HFFc6 (cell line): Measurements from ENCODE around the gene AGAP3. TPM values are rescaled to one million over a fixed set of nuclear protein-coding genes. Genes with fewer than 3 reads are reported as not detected.

Experiments used
- DNase-seq: peaks from one replicate; pipeline ENCODE4 v3.0.0-alpha.2; 2018
- H3K27ac Mint-ChIP-seq: 2 replicates; pipeline ENCODE4 v1.8.0; 2020; ENCODE audit warnings: mild to moderate bottlenecking, mixed read lengths
- H3K27me3 Mint-ChIP-seq: 2 replicates; pipeline ENCODE4 v1.8.0; 2021; ENCODE audit warnings: mild to moderate bottlenecking, moderate library complexity, mixed read lengths; ENCODE audit not compliant: insufficient read depth
- H3K36me3 Mint-ChIP-seq: 2 replicates; pipeline ENCODE4 v1.8.0; 2021; ENCODE audit warnings: low read depth, mixed read lengths
- H3K4me1 Mint-ChIP-seq: 2 replicates; pipeline ENCODE4 v1.8.0; 2020; ENCODE audit warnings: low read depth, mixed read lengths
- H3K4me3 Mint-ChIP-seq: 2 replicates; pipeline ENCODE4 v1.8.0; 2020; ENCODE audit warnings: mild to moderate bottlenecking, moderate library complexity, mixed read lengths
- H3K9me3 Mint-ChIP-seq: 2 replicates; pipeline ENCODE4 v1.8.0; 2020; ENCODE audit warnings: mild to moderate bottlenecking, mixed read lengths
- total RNA-seq, 6 experiments: library from RNA; stranded (reverse); fragmentation: NEBNext Ultra II Directional; extraction: Animal tissue kit (Norgen Biotek cat#: 25700); gene quantifications; 2 replicates in 1 of 6; 3 replicates in 5 of 6; pipeline ENCODE4 v1.2.3, GENCODE V29; 2021
- TF ChIP-seq, protein P1 (sequence below): fragments of 200-600 bp; sonication (generic); IDR thresholded peaks from 2 replicates; pipeline ENCODE4 v1.5.0; 2021; ENCODE audit warnings: antibody characterized with exemption, mild to moderate bottlenecking

The AGAP3 gene
- total RNA-seq, 6 experiments from 2014 or later, result 73.3 to 104 (median 82.2) TPM

GRCh38 chr7:151138153-151138851 is 52.0 kb downstream of the AGAP3 start:
- Mint-ChIP-seq H3K36me3 (peaks cover 9% of the 10 kb centered on the region; the same call in 1 of the 2 replicates), H3K27me3 (peaks cover 8% of the 10 kb centered on the region), H3K9me3 (no peaks in the 10 kb centered on the region), H3K27ac (no peak overlapping the region), H3K4me3 (no peak overlapping the region), H3K4me1 (no peaks in the 10 kb centered on the region)
- no peak for DNase-seq
- TF ChIP-seq, protein P1, sequence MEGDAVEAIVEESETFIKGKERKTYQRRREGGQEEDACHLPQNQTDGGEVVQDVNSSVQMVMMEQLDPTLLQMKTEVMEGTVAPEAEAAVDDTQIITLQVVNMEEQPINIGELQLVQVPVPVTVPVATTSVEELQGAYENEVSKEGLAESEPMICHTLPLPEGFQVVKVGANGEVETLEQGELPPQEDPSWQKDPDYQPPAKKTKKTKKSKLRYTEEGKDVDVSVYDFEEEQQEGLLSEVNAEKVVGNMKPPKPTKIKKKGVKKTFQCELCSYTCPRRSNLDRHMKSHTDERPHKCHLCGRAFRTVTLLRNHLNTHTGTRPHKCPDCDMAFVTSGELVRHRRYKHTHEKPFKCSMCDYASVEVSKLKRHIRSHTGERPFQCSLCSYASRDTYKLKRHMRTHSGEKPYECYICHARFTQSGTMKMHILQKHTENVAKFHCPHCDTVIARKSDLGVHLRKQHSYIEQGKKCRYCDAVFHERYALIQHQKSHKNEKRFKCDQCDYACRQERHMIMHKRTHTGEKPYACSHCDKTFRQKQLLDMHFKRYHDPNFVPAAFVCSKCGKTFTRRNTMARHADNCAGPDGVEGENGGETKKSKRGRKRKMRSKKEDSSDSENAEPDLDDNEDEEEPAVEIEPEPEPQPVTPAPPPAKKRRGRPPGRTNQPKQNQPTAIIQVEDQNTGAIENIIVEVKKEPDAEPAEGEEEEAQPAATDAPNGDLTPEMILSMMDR, result no peak

GRCh38 chr7:151139071-151139790 is 53.0 kb downstream of the AGAP3 start:
- no peak overlapping the region for H3K27ac Mint-ChIP-seq
- peaks cover 17% of the 10 kb centered on the region; the same call in 1 of the 2 replicates for H3K36me3 Mint-ChIP-seq
- no peaks in the 10 kb centered on the region for H3K9me3 Mint-ChIP-seq
- H3K27me3 Mint-ChIP-seq, result peaks cover 10% of the 10 kb centered on the region
- no peaks in the 10 kb centered on the region for H3K4me1 Mint-ChIP-seq
- H3K4me3 Mint-ChIP-seq, result no peak overlapping the region
- TF ChIP-seq, protein P1, result no peak
- no peak for DNase-seq

- TF ChIP-seq, protein P1, result no peak
- Mint-ChIP-seq H3K36me3 (peaks cover 20% of the 10 kb centered on the region; the same call in 1 of the 2 replicates), H3K27me3 (peaks cover 10% of the 10 kb centered on the region), H3K9me3 (no peaks in the 10 kb centered on the region), H3K27ac (no peak overlapping the region), H3K4me1 (no peaks in the 10 kb centered on the region), H3K4me3 (no peak overlapping the region)
- no peak for DNase-seq
Observed at GRCh38 chr7:151139791-151140190, 53.5 kb downstream of the AGAP3 start.

DNA sequence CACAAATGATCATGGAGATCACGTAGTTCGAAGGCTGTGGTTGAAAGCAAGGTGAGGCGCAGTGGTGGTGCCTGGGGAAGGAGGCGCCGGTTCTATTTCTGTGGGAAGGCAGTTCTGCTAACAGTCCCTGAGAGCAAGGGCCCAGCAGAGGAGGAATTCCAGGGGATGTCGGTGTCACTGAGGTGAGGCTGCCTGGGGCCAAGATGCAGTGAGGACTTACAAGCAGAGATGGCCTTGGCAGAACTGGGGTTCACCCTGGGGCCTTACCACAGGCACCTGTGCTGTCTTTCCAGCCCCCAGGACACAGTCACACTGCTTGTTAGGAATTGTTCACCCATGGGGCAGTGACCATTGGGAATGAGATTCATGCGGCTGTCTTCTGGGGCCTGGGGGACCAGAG is 54.6 kb downstream of the AGAP3 start:
- no peak overlapping the region for H3K27ac Mint-ChIP-seq
- H3K4me1 Mint-ChIP-seq, result no peaks in the 10 kb centered on the region
- H3K36me3 Mint-ChIP-seq, result peaks cover 20% of the 10 kb centered on the region; the same call in 1 of the 2 replicates
- TF ChIP-seq, protein P1, result no peak
- peaks cover 10% of the 10 kb centered on the region for H3K27me3 Mint-ChIP-seq
- no peak for DNase-seq
- no peaks in the 10 kb centered on the region for H3K9me3 Mint-ChIP-seq
- no peak overlapping the region; the same call in 1 of the 2 replicates for H3K4me3 Mint-ChIP-seq

GRCh38 chr7:151141311-151141854 is 55.1 kb downstream of the AGAP3 start:
- peaks cover 20% of the 10 kb centered on the region; the same call in 1 of the 2 replicates for H3K36me3 Mint-ChIP-seq
- TF ChIP-seq, protein P1, result no peak
- no peaks in the 10 kb centered on the region for H3K4me1 Mint-ChIP-seq
- no peak overlapping the region for H3K4me3 Mint-ChIP-seq
- H3K27ac Mint-ChIP-seq, result no peak overlapping the region
- DNase-seq, result no peak
- peaks cover 10% of the 10 kb centered on the region for H3K27me3 Mint-ChIP-seq
- no peaks in the 10 kb centered on the region for H3K9me3 Mint-ChIP-seq
